Spleen (tissue), 11 donors: Measurements from ENCODE around the gene FBN2. TPM values are rescaled to one million over a fixed set of nuclear protein-coding genes. Genes with fewer than 3 reads are reported as not detected.

Experiments used
- DNase-seq: peaks from one replicate; pipeline ENCODE4 v3.0.0-alpha.2; 2020
- H3K27ac ChIP-seq, 8 donors: fragments of 200-600 bp; sonication (generic) in 7 of 8; 1 replicate in 4 of 8; 2 replicates in 4 of 8; pipeline versions ENCODE4 v1.5.0 to v1.8.0; 2016 to 2021; ENCODE audit warnings: inconsistent platforms in 4 of 8, mild to moderate bottlenecking in 4 of 8, moderate library complexity in 1 of 8
- H3K27me3 ChIP-seq, 7 donors: fragments of 200-600 bp; sonication (generic) in 6 of 7; replicated peaks in 1 of 7; 1 replicate in 4 of 7; 2 replicates in 3 of 7; pipeline versions ENCODE4 v1.5.0 to v1.8.0; 2016 to 2021; ENCODE audit warnings: inconsistent platforms in 3 of 7, mild to moderate bottlenecking in 1 of 7
- H3K36me3 ChIP-seq, 6 donors: fragments of 200-600 bp; sonication (generic) in 5 of 6; 1 replicate in 4 of 6; 2 replicates in 2 of 6; pipeline versions ENCODE4 v1.5.0 to v1.8.0; 2016 to 2021; ENCODE audit warnings: inconsistent platforms in 2 of 6
- H3K4me1 ChIP-seq, 6 donors: fragments of 200-600 bp; sonication (generic) in 5 of 6; 1 replicate in 3 of 6; 2 replicates in 3 of 6; pipeline versions ENCODE4 v1.5.0 to v1.8.0; 2016 to 2021; ENCODE audit warnings: inconsistent platforms in 3 of 6
- H3K4me3 ChIP-seq, 8 donors: fragments of 200-600 bp; sonication (generic) in 7 of 8; 1 replicate in 4 of 8; 2 replicates in 4 of 8; pipeline versions ENCODE4 v1.5.0 to v1.8.0; 2016 to 2021; ENCODE audit warnings: inconsistent platforms in 4 of 8, mild to moderate bottlenecking in 4 of 8, moderate library complexity in 2 of 8
- H3K9me3 ChIP-seq, 8 donors: fragments of 200-600 bp; sonication (generic) in 7 of 8; 1 replicate in 4 of 8; 2 replicates in 4 of 8; pipeline versions ENCODE4 v1.5.0 to v1.8.0; 2016 to 2021; ENCODE audit warnings: inconsistent platforms in 4 of 8
- POLR2A ChIP-seq, 3 donors: fragments of 450-650 bp; IDR thresholded peaks; one replicate each; pipeline ENCODE4 v1.5.1; 2017; ENCODE audit warnings: antibody characterized with exemption in 3 of 3, mild to moderate bottlenecking in 1 of 3
- POLR2AphosphoS5 ChIP-seq, 3 donors: sonication (generic); formaldehyde crosslinking; IDR thresholded peaks; one replicate each; pipeline ENCODE4 v1.5.1; 2017; ENCODE audit warnings: antibody characterized with exemption in 3 of 3
- WGBS, 5 donors: extraction: QIAGEN DNeasy Blood & Tissue Kit in 3 of 5; methylation state at CpG; one replicate each; pipeline versions ENCODE4 v1.1.5 to v1.1.7; 2013 to 2018; 5-methylcytosine and 5-hydroxymethylcytosine counted together
- intact Hi-C: fragments of 100-400 bp; cut with DNase I; formaldehyde crosslinking; loops from one replicate; pipeline ENCODE4 v1.15.0; 2023; ENCODE audit warnings: low total_unique reads
- polyA plus RNA-seq, 3 donors: library from polyadenylated mRNA; stranded (reverse); fragments of 200-250 nt; gene quantifications; one replicate each; pipeline ENCODE4 v1.2.1, GENCODE V29; 2013
- total RNA-seq, 7 donors: library from RNA; depleted of rRNA in 3 of 7; stranded (reverse); fragments of >200 nt in 3 of 7; fragmentation: NEBNext Ultra II Directional in 4 of 7; extraction: Animal tissue kit (Norgen Biotek cat#: 25700) in 4 of 7; gene quantifications; one replicate each; pipeline versions ENCODE4 v1.1.0 to v1.2.1, GENCODE V29; 2016 to 2021
- TF ChIP-seq, protein P1 (sequence below), 11 experiments: fragments of 200-600 bp in 7 of 11; fragments of 450-650 bp in 4 of 11; sonication (generic) in 4 of 11; IDR thresholded peaks in 8 of 11; conservative IDR thresholded peaks in 3 of 11; 1 replicate in 7 of 11; 2 replicates in 4 of 11; pipeline versions ENCODE4 v1.4.0 to v1.8.0; 2016 to 2021; ENCODE audit warnings: antibody characterized with exemption in 11 of 11, inconsistent platforms in 4 of 11, mild to moderate bottlenecking in 1 of 11
- donor health status: healthy with polysubstance abuse.
- donor health status: DM: no; HTN: no; CAD: no; lungs with moderate emphysema.
- donor health status: DM: no; HTN: no; CAD: no.
- donor health status: Bipolar disorder and iron deficiency.
- donor health status: healthy.
- donor health status: DM: no; HTN: no; CAD: no.
- donor health status: DM: yes; HTN: yes; CAD: no.

Gene FBN2
- total and polyA plus RNA-seq, 10 donors = 0.21 to 7.6 (median 2.6) TPM

DNA sequence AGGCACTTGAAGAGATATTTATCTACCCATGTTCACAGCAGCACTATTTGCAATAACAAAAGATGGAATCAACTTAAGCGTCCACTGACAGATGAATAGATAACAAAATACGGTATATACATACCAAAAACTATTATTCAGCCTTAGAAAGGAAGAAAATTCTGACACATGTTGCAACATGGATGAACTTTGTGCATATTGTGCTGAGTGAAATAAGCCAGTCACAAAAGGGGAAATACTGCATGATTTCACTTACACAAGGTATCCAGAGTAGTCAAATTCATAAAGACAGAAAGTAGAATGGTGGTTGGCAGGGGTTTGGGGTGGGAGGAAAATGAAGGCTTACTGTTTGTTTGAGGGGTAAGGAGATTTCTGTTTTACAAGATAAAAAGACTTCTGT, 66.0 kb downstream of the FBN2 start:
- H3K4me3 ChIP-seq = no peak overlapping the region
- H3K36me3 ChIP-seq = no peaks in the 10 kb centered on the region
- no peaks in the 10 kb centered on the region for H3K27me3 ChIP-seq
- no peaks in the 10 kb centered on the region for H3K4me1 ChIP-seq
- TF ChIP-seq, protein P1, sequence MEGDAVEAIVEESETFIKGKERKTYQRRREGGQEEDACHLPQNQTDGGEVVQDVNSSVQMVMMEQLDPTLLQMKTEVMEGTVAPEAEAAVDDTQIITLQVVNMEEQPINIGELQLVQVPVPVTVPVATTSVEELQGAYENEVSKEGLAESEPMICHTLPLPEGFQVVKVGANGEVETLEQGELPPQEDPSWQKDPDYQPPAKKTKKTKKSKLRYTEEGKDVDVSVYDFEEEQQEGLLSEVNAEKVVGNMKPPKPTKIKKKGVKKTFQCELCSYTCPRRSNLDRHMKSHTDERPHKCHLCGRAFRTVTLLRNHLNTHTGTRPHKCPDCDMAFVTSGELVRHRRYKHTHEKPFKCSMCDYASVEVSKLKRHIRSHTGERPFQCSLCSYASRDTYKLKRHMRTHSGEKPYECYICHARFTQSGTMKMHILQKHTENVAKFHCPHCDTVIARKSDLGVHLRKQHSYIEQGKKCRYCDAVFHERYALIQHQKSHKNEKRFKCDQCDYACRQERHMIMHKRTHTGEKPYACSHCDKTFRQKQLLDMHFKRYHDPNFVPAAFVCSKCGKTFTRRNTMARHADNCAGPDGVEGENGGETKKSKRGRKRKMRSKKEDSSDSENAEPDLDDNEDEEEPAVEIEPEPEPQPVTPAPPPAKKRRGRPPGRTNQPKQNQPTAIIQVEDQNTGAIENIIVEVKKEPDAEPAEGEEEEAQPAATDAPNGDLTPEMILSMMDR (IDR thresholded peaks at IDR 0.05 in 8 of 11, conservative IDR thresholded peaks at IDR 0.05 in 3 of 11) = no peak
- no peak for TF ChIP-seq POLR2A (IDR thresholded peaks at IDR 0.05)
- TF ChIP-seq POLR2AphosphoS5 (IDR thresholded peaks at IDR 0.05) = no peak
- intact Hi-C loops = no loop called here
- H3K27ac ChIP-seq = no peak overlapping the region
- 79 to 95% (median 85%) methylated on average over 2 of the region's 2 CpGs for WGBS, 5 donors
- H3K9me3 ChIP-seq = no peaks in the 10 kb centered on the region
- DNase-seq = no peak

DNA sequence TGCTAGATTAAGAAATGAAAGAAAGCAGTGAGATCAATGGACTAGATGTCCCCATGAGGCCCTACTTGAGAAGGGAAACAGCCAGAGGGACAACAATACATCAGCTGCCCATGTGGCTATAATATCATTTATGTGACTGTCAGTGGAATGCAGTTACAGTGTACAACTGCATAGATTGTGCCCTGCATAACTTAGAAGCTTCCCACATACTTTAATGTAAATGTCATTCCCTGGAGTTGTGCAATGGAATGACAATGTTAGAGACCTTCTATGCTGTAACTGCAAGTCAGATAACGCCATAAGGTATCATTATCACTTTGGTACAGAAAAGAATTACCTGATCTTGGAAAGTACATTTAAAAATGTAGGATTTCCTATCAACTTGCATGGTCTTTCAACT, 67.4 kb downstream of the FBN2 start:
- intact Hi-C loops = no loop called here
- no peaks in the 10 kb centered on the region for H3K9me3 ChIP-seq
- no peaks in the 10 kb centered on the region for H3K4me1 ChIP-seq
- no peak overlapping the region for H3K27ac ChIP-seq
- H3K27me3 ChIP-seq = no peaks in the 10 kb centered on the region
- WGBS, 5 donors = 67 to 90% (median 69%) methylated on average over 1 of the region's 1 CpG
- H3K36me3 ChIP-seq = no peaks in the 10 kb centered on the region
- TF ChIP-seq POLR2AphosphoS5 (IDR thresholded peaks at IDR 0.05) (no peak), POLR2A (IDR thresholded peaks at IDR 0.05) (no peak)
- TF ChIP-seq, protein P1 (IDR thresholded peaks at IDR 0.05 in 8 of 11, conservative IDR thresholded peaks at IDR 0.05 in 3 of 11) = no peak
- DNase-seq = no peak
- H3K4me3 ChIP-seq = no peak overlapping the region

DNA sequence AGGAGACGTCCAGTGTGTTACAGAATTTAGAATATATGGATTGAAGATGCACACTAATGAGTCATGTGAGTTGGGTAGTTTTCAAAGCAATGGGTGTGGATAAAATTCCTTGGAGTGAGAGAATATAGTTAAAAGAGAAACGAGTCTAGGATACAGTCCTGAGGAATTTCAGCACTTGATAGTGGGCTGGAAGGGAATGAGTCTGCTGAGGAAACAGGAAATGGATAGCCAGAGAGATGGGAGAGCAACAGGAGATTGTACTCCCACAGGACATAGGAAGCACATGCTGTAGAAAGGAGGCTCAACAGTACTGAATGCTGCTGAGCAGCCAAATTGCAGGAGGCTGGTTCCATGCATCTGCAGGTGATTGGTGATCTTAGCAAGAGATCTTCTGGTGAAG, 68.1 kb downstream of the FBN2 start:
- no peak for DNase-seq
- H3K27ac ChIP-seq = no peak overlapping the region
- H3K4me1 ChIP-seq = no peaks in the 10 kb centered on the region
- WGBS, 5 donors = 50 to 74% (median 53%) methylated on average over 2 of the region's 2 CpGs
- intact Hi-C loops = no loop called here
- no peaks in the 10 kb centered on the region for H3K27me3 ChIP-seq
- H3K9me3 ChIP-seq = no peaks in the 10 kb centered on the region
- H3K4me3 ChIP-seq = no peak overlapping the region
- H3K36me3 ChIP-seq = no peaks in the 10 kb centered on the region
- TF ChIP-seq POLR2A (IDR thresholded peaks at IDR 0.05) (no peak), POLR2AphosphoS5 (IDR thresholded peaks at IDR 0.05) (no peak)
- TF ChIP-seq, protein P1 (IDR thresholded peaks at IDR 0.05 in 8 of 11, conservative IDR thresholded peaks at IDR 0.05 in 3 of 11) = no peak

DNA sequence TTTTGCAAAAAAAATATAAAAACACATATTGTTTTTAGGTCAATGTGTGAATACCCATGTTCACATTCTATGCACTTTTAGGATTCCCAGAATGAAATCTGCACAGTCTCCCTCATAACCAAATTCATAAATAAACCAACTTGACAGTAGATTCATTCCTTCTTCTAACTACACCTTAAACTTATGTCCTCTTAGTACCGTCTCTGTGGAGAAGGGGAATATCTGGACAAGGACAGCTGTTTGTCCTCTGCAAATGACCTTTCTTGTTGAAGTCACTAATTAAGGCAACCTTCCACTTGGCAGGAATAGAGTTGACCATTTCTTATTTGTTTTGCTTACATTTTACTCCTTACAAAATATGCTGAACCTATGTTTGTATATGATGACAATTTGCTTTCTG, 71.1 kb downstream of the FBN2 start:
- intact Hi-C loops = no loop called here
- no peaks in the 10 kb centered on the region for H3K9me3 ChIP-seq
- TF ChIP-seq, protein P1 (IDR thresholded peaks at IDR 0.05 in 8 of 11, conservative IDR thresholded peaks at IDR 0.05 in 3 of 11) = no peak
- TF ChIP-seq POLR2A (IDR thresholded peaks at IDR 0.05) = no peak
- TF ChIP-seq POLR2AphosphoS5 (IDR thresholded peaks at IDR 0.05) = no peak
- H3K4me3 ChIP-seq = no peak overlapping the region
- no peak for DNase-seq
- H3K4me1 ChIP-seq = no peaks in the 10 kb centered on the region
- H3K36me3 ChIP-seq = no peaks in the 10 kb centered on the region
- H3K27me3 ChIP-seq = no peaks in the 10 kb centered on the region
- 67 to 76% (median 75%) methylated on average over 1 of the region's 1 CpG for WGBS, 5 donors
- no peak overlapping the region for H3K27ac ChIP-seq
